Aorta (tissue), 5 donors: ENCODE data around the gene TP63. TPM values are rescaled to one million over a fixed set of nuclear protein-coding genes. Genes with fewer than 3 reads are reported as not detected.

ENCODE experiments used
- ATAC-seq: fragments of 200-7000 bp; cut with Tn5 transposase; one replicate; pipeline ENCODE4 v1.9.1; 2022; ENCODE audit warnings: moderate library complexity; ENCODE audit not compliant: low FRiP score
- DNase-seq, 2 donors: peaks; one replicate each; pipeline ENCODE4 v3.0.0-alpha.2; 2020
- H3K27ac ChIP-seq, 2 donors: one replicate each; pipeline ENCODE4 v1.5.1; 2013; ENCODE audit warnings: low read length in 2 of 2, mild to moderate bottlenecking in 2 of 2, moderate library complexity in 2 of 2, control low read depth in 1 of 2, inconsistent platforms in 1 of 2, low read depth in 1 of 2
- H3K27me3 ChIP-seq, 2 donors: one replicate each; pipeline ENCODE4 v1.6.1; 2013; ENCODE audit warnings: control low read depth in 1 of 2, low read length in 1 of 2, mild to moderate bottlenecking in 1 of 2, moderate library complexity in 1 of 2; ENCODE audit not compliant: insufficient read depth in 2 of 2, control insufficient read depth in 1 of 2
- H3K36me3 ChIP-seq, 2 donors: one replicate each; pipeline ENCODE4 v1.6.1; 2013; ENCODE audit warnings: control low read depth in 1 of 2, low read length in 1 of 2, mild to moderate bottlenecking in 1 of 2; ENCODE audit not compliant: insufficient read depth in 2 of 2, control insufficient read depth in 1 of 2
- H3K4me1 ChIP-seq, 2 donors: one replicate each; pipeline ENCODE4 v1.6.1; 2013; ENCODE audit warnings: low read length in 2 of 2, control low read depth in 1 of 2, mild to moderate bottlenecking in 1 of 2, moderate library complexity in 1 of 2; ENCODE audit not compliant: insufficient read depth in 2 of 2, control insufficient read depth in 1 of 2
- H3K4me3 ChIP-seq, 2 donors: one replicate each; pipeline ENCODE4 v1.5.1; 2013; ENCODE audit warnings: low read length in 2 of 2, control low read depth in 1 of 2, mild to moderate bottlenecking in 1 of 2
- H3K9me3 ChIP-seq: one replicate; pipeline ENCODE4 v1.6.1; 2013; ENCODE audit warnings: mild to moderate bottlenecking, low read length; ENCODE audit not compliant: control insufficient read depth
- WGBS, 2 donors: extraction: QIAGEN DNeasy Blood & Tissue Kit; methylation state at CpG; one replicate each; pipeline ENCODE4 v1.1.7; 2013; 5-methylcytosine and 5-hydroxymethylcytosine counted together
- intact Hi-C, 2 donors: fragments of 100-400 bp; cut with DNase I; formaldehyde crosslinking; loops; one replicate each; pipeline versions ENCODE4 v1.14.2 to v1.15.0; 2022
- polyA plus RNA-seq, 2 donors: library from polyadenylated mRNA; stranded (reverse); fragments of 200-250 nt; gene quantifications; one replicate each; pipeline ENCODE4 v1.2.3, GENCODE V29; 2013
- total RNA-seq, 2 donors: library from RNA; stranded (reverse); fragmentation: NEBNext Ultra II Directional; extraction: Animal tissue kit (Norgen Biotek cat#: 25700); gene quantifications; one replicate each; pipeline ENCODE4 v1.2.1, GENCODE V29; 2021
- donor health status: healthy with polysubstance abuse.
- donor health status: Bipolar disorder and iron deficiency.
- donor health status: DM: no; HTN: no; CAD: no.
- donor health status: DM: no; HTN: no; CAD: no.
- donor health status: DM: yes; HTN: yes; CAD: no.

The TP63 gene
- total and polyA plus RNA-seq, 4 donors = 0.03 to 0.72 (median 0.34) TPM

- no peak for ATAC-seq
- intact Hi-C loops = no loop called here
- Histone ChIP-seq H3K4me1 (no peaks in the 10 kb centered on the region), H3K27me3 (no peaks in the 10 kb centered on the region), H3K36me3 (no peaks in the 10 kb centered on the region), H3K27ac (no peak overlapping the region), H3K9me3 (no peaks in the 10 kb centered on the region), H3K4me3 (no peak overlapping the region)
- 57 to 63% methylated on average over 1 of the region's 1 CpG for WGBS, 2 donors
- no peak for DNase-seq
Measured at GRCh38 chr3:189911001-189911400, 279.8 kb downstream of the TP63 start.

GRCh38 chr3:189914799-189915198, 283.6 kb downstream of the TP63 start:
- no peaks in the 10 kb centered on the region for H3K36me3 ChIP-seq
- H3K4me3 ChIP-seq = no peak overlapping the region
- ATAC-seq (no peak), DNase-seq (no peak)
- 82 to 91% methylated on average over 3 of the region's 3 CpGs for WGBS, 2 donors
- no peak overlapping the region for H3K27ac ChIP-seq
- H3K4me1 ChIP-seq = no peaks in the 10 kb centered on the region
- intact Hi-C loops = no loop called here
- H3K27me3 ChIP-seq = no peaks in the 10 kb centered on the region
- H3K9me3 ChIP-seq = no peaks in the 10 kb centered on the region

GRCh38 chr3:189921770-189922169, 290.6 kb downstream of the TP63 start:
- H3K36me3 ChIP-seq = no peaks in the 10 kb centered on the region
- DNase-seq = no peak
- H3K27ac ChIP-seq = no peak overlapping the region
- H3K9me3 ChIP-seq = no peaks in the 10 kb centered on the region
- no peak for ATAC-seq
- no peak overlapping the region for H3K4me3 ChIP-seq
- no peaks in the 10 kb centered on the region for H3K27me3 ChIP-seq
- no peaks in the 10 kb centered on the region for H3K4me1 ChIP-seq
- intact Hi-C loops = no loop called here

- Histone ChIP-seq H3K4me3 (no peak overlapping the region), H3K4me1 (no peaks in the 10 kb centered on the region), H3K36me3 (no peaks in the 10 kb centered on the region), H3K27ac (no peak overlapping the region), H3K9me3 (no peaks in the 10 kb centered on the region), H3K27me3 (no peaks in the 10 kb centered on the region)
- ATAC-seq (no peak), DNase-seq (no peak)
- WGBS, 2 donors = 74 to 78% methylated on average over 6 of the region's 6 CpGs
- intact Hi-C loops = no loop called here
Measured at GRCh38 chr3:189927975-189928895, 297.0 kb downstream of the TP63 start.

GRCh38 chr3:189936201-189936945, 305.2 kb downstream of the TP63 start:
- no peak for ATAC-seq
- intact Hi-C loops = no loop called here
- no peaks in the 10 kb centered on the region for H3K9me3 ChIP-seq

GRCh38 chr3:189937302-189938127, 306.3 kb downstream of the TP63 start:
- DNase-seq = no peak
- 75 to 79% methylated on average over 7 of the region's 7 CpGs for WGBS, 2 donors
- H3K4me3 ChIP-seq = no peak overlapping the region
- H3K4me1 ChIP-seq = no peaks in the 10 kb centered on the region
- H3K36me3 ChIP-seq = no peaks in the 10 kb centered on the region
- ATAC-seq = no peak
- intact Hi-C loops = no loop called here
- no peaks in the 10 kb centered on the region for H3K27me3 ChIP-seq
- no peak overlapping the region for H3K27ac ChIP-seq
- no peaks in the 10 kb centered on the region for H3K9me3 ChIP-seq

More at GRCh38 chr3:189936201-189936945, 305.2 kb downstream of the TP63 start:
- WGBS, 2 donors = 71 to 75% methylated on average over 6 of the region's 6 CpGs
- DNase-seq = no peak
- H3K27ac ChIP-seq = no peak overlapping the region
- no peaks in the 10 kb centered on the region for H3K4me1 ChIP-seq
- H3K4me3 ChIP-seq = no peak overlapping the region
- H3K36me3 ChIP-seq = no peaks in the 10 kb centered on the region
- no peaks in the 10 kb centered on the region for H3K27me3 ChIP-seq

GRCh38 chr3:189941125-189941524, 309.9 kb downstream of the TP63 start:
- DNase-seq (no peak), ATAC-seq (no peak)
- H3K9me3 ChIP-seq = no peaks in the 10 kb centered on the region
- WGBS, 2 donors = 90 to 95% methylated on average over 5 of the region's 5 CpGs
- H3K27me3 ChIP-seq = no peaks in the 10 kb centered on the region
- no peak overlapping the region for H3K4me3 ChIP-seq
- no peak overlapping the region for H3K27ac ChIP-seq
- H3K36me3 ChIP-seq = no peaks in the 10 kb centered on the region
- intact Hi-C loops = no loop called here
- no peaks in the 10 kb centered on the region for H3K4me1 ChIP-seq

- Histone ChIP-seq H3K36me3 (no peaks in the 10 kb centered on the region), H3K27ac (no peak overlapping the region), H3K4me1 (no peaks in the 10 kb centered on the region), H3K4me3 (no peak overlapping the region), H3K9me3 (no peaks in the 10 kb centered on the region), H3K27me3 (no peaks in the 10 kb centered on the region)
- DNase-seq = no peak
- intact Hi-C loops = no loop called here
- no peak for ATAC-seq
- 79 to 83% methylated on average over 2 of the region's 2 CpGs for whole genome bisulfite sequencing, 2 donors
Measured at GRCh38 chr3:189941679-189942078, 310.5 kb downstream of the TP63 start.
